ENCODE measurements around the gene HAX1.
"Not testable (repeated sequence)": the region's sequence is repeated elsewhere in the genome, so short reads cannot be mapped to it uniquely, and the experiment has no call there.

The HAX1 gene

GRCh38 chr1:154272217-154272998 lies at the start of gene HAX1:
HAX1 (plus strand) TSS chr1:154272629; CDS start chr1:154272724, 95 bp downstream.
- DNase-seq (ENCODE audit: low read depth) = peak; percentile 92

DNA sequence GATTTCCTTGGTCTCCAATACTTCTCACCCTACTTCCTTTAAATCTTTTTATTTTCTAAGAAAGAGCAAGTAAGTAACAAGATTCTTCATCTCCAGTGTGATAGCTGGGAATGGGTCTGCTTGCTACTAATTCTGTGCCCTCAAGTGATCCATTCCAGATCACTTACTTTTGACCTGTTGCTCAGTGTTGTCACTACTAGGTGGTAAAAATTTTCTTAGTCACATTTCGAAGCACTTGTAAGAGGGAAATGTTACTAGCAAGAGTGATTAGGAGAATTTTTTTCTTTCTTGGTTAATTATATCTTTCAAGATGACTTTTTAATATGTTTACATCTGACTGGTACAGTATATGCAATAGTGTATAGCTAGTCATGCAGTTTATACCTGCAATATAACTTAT lies 49.5 kb upstream of the HAX1 start:
- no peak for DNase-seq (ENCODE audit: low read depth)

GRCh38 chr1:154223621-154224020 lies 48.8 kb upstream of the HAX1 start:
- no peak for DNase-seq (ENCODE audit: low read depth)

DNA sequence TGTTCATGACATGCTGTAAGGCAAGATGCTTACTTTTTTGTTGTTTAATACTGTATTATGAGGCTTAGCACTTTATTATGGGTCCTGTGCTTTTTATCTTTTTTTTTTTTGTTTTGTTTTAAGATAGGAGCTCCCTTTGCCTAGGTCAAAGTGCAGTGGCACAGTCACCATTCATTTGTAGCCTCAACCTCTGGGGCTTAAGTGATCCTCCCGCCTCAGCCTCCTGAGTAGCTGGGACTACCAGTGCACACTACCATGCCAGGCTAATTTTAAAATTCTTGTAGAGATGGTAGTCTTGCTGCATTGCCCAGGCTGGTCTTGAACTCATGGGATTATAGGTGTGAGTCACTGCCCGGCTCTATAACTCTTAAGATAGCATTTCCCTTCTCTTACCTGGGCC lies 47.1 kb upstream of the HAX1 start:
- DNase-seq (ENCODE audit: low read depth) = no peak

DNA sequence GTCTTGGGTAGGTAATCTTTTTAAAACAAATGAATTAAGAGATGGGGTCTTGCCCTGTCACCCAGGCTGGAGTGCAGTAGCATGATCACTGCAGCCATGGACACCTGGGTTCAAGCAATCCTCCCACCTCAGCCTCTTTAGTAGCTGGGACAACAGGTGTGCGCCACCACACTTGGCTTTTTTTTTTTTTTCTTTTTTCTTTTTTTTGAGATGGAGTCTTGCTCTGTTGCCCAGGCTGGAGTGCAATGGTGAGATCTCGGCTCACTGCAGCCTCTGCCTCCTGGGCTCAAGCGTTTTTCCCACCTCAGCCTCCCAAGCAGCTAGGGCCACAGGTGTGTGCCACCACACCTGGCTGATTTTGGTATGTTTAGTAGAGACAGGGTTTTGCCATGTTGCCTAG lies 41.3 kb upstream of the HAX1 start:
- DNase-seq (ENCODE audit: low read depth) = not testable (repeated sequence)

DNA sequence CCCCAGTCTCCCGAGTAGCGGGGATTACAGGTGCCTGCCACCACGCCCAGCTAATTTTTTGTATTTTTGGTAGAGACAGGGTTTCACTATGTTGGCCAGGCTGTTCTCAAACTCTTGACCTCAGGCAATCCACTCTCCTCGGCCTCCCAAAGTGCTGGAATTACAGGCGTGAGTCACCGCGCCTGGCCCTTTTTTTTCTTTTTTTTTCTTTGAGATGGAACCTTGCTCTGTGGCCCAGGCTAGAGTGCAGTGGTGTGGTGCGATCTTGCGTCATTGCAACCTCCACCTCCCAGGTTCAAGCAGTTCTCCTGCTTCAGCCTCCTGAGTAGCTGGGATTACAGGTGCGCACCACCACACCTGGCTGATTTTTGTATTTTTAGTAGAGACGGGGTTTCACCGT lies 39.3 kb upstream of the HAX1 start:
- not testable (repeated sequence) for DNase-seq (ENCODE audit: low read depth)

- no peak for DNase-seq (ENCODE audit: low read depth)
Measured at GRCh38 chr1:154236855-154237254, 35.6 kb upstream of the HAX1 start.

DNA sequence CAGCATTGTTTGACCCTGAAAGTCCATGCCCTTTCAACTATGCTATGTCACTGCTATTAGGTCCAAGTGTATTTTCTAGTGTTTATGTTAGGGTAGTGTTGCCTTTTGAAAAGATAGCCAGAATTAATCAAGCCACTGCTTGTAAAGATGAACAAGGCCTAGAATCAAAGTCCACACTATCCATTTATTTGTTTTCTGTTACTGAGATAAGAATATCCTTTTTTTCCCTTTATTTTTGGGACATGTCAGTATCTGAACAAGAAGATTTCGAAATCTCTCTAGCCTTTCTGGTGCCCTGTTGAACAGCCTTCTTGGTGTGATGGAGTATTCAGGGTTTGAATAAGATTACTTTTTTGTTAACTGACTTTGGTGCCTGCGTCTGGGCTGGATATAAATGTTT lies 35.0 kb upstream of the HAX1 start:
- DNase-seq (ENCODE audit: low read depth) = no peak

GRCh38 chr1:154237880-154238506 lies 34.4 kb upstream of the HAX1 start:
- no peak for DNase-seq (ENCODE audit: low read depth)

- no peak for DNase-seq (ENCODE audit: low read depth)
Measured at GRCh38 chr1:154239491-154239890, 32.9 kb upstream of the HAX1 start.

GRCh38 chr1:154240294-154240833 lies 32.1 kb upstream of the HAX1 start:
- no peak for DNase-seq (ENCODE audit: low read depth)

GRCh38 chr1:154241703-154242351 lies 30.6 kb upstream of the HAX1 start:
- DNase-seq (ENCODE audit: low read depth) = no peak

GRCh38 chr1:154253671-154254070 lies 18.8 kb upstream of the HAX1 start:
- no peak for DNase-seq (ENCODE audit: low read depth)

DNA sequence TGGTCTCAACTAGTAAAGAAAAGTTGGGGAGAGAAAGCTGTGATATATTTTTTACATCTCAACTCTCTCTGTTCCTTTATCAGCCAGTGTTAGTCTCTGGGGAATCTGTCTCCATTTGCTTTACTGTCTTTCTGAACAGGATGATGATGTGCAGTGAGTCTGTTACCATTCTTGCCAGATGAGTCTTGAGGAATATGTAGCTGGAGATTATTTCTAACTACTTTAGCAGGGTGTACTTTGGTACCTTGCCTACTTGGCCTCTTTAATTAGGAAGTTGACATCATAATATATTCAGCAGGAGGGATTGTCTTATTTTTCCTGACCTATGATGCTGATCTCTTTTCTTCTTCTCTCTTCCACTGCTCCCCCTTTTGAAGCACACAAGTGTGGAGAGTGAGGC lies 15.7 kb upstream of the HAX1 start:
- DNase-seq (ENCODE audit: low read depth) = no peak

GRCh38 chr1:154258784-154259183 lies 13.6 kb upstream of the HAX1 start:
- DNase-seq (ENCODE audit: low read depth) = no peak

- DNase-seq (ENCODE audit: low read depth) = no peak
Measured at GRCh38 chr1:154260127-154260526, 12.3 kb upstream of the HAX1 start.

DNA sequence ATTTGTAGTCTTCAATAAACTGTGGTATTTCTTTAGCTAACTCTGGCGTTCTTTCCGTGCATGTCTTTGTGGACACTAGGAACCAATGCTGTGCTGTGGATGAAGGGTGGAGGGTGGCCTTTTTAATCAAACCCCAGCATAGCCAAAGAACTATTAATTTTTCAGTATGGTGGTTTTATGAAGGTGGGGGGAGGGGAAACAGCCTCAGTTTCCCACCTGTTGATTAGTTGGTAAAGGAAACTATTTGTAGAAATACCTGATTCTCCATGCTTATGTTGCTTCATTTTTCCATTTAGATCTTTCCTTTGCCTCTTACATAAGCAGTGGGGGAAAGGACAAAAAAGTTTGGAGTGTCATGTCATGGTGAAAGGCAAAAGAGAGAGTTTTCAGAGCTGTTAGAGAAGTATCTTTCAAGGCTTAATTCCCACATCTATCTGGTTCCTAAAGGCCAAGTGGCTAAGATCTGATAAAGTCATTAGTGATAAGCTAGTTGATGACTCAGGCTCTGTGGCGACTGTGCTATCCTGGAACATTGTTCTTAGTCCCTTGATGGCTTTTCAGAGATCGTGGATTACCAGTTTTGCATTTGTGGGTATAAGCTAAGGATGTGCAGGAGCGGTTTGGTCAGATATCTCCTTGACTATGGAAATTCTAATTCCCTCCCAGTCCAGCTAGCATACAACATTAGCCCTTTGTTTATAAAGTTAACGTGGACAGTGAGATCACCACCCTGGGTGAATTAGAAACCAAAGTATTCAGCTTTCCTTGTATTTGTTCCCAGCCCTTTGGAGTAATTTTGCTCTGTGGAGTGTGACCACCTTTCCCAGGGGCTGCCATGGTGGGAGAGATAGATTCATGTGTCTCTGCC lies 8.7 kb upstream of the HAX1 start:
- DNase-seq (ENCODE audit: low read depth) = no peak

DNA sequence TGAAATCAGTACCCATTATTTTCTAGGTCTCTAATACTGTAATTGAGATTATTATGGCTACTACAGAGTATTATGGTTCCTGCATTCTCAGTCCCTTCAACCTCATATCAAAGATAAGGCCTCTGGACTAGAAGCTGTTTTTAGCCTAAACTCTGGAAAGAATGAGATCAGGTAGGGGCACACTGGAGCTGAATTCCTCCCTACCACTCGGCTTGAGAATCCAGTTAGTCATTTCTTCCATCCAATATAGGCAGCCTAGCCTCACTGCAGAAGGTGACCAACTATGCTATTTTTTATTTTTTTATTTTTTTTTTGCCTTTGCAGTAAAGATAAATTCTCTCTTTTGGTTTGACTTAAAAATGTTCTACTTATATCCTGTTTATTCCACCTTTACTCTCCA lies 8.0 kb upstream of the HAX1 start:
- DNase-seq (ENCODE audit: low read depth) = no peak

DNA sequence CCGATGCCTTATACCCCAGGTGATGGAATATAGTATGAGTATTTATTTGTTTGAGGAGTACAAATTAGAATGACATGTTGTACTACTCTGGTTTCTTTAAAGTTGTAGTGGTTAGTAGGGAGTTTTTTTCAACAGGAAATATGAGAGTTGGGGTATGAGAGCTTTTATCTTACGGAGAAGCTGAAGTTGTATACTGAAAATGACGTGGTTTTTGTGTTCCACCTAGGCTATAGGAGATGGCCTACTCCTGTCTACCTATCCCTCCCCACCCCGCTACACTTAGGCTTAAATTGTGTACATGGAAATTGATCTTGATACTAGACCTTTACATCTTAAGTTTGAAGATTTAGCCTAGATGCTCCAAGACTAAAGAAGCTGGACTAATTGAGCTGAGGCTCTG lies 6.8 kb upstream of the HAX1 start:
- DNase-seq (ENCODE audit: low read depth) = no peak

- DNase-seq (ENCODE audit: low read depth) = no peak
Measured at GRCh38 chr1:154270833-154271232, 1.6 kb upstream of the HAX1 start.

DNA sequence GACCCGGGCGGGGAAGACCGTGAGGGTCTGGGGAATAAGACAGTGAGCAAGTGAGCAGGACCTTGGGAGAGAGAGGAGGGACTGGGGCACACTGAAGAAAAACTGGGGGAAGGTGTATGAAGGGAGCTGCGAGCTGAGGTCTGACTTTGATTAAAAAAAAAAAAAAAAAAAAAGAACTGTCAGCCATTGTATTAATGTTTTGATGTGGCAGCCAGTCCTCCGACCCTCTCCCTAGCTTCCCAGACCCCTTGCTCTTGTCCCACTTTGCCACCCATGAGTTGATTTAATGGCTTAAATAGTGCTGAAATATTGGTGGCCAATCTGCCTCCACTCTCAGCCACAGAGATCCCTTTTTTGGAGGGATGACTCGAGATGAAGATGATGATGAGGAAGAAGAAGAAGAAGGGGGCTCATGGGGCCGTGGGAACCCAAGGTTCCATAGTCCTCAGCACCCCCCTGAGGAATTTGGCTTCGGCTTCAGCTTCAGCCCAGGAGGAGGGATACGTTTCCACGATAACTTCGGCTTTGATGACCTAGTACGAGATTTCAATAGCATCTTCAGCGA lies 652 bp downstream of the HAX1 start:
- DNase-seq (ENCODE audit: low read depth) = no peak

GRCh38 chr1:154276797-154277196 lies 4.4 kb downstream of the HAX1 start:
- DNase-seq (ENCODE audit: low read depth) = no peak
